GM21723 (cell line): Measurements from ENCODE around the gene HNRNPC.
"Not testable (repeated sequence)": the region's sequence is repeated elsewhere in the genome, so short reads cannot be mapped to it uniquely, and the experiment has no call there.

Experiments
- ATAC-seq: cut with Tn5 transposase; IDR thresholded peaks from one replicate; pipeline ENCODE4 v1.9.1; 2021; ENCODE audit warnings: mild to moderate bottlenecking, moderate library complexity; ENCODE audit not compliant: unreplicated experiment

The HNRNPC gene

GRCh38 chr14:21272661-21273060, 3.4 kb upstream of the HNRNPC start:
- not testable (repeated sequence) for ATAC-seq

- ATAC-seq = peak; percentile 0
Measured at GRCh38 chr14:21268617-21269251, 508 bp downstream of the HNRNPC start.

GRCh38 chr14:21267886-21268616, 1.2 kb downstream of the HNRNPC start:
- ATAC-seq = no peak

GRCh38 chr14:21267431-21267845, 1.8 kb downstream of the HNRNPC start:
- no peak for ATAC-seq

GRCh38 chr14:21264025-21264801, 5.0 kb downstream of the HNRNPC start:
- peak; percentile 76 for ATAC-seq

GRCh38 chr14:21263284-21264024, 5.8 kb downstream of the HNRNPC start:
- peak; percentile 3 for ATAC-seq

GRCh38 chr14:21262410-21262809, 6.8 kb downstream of the HNRNPC start:
- ATAC-seq = no peak

- ATAC-seq = no peak
Measured at GRCh38 chr14:21261824-21262223, 7.4 kb downstream of the HNRNPC start.

- ATAC-seq = no peak
Measured at GRCh38 chr14:21258889-21259787, 10.1 kb downstream of the HNRNPC start.

GRCh38 chr14:21258005-21258888, 11.0 kb downstream of the HNRNPC start:
- no peak for ATAC-seq

- no peak for ATAC-seq
Measured at GRCh38 chr14:21257394-21257909, 11.8 kb downstream of the HNRNPC start.

GRCh38 chr14:21256539-21257393, 12.5 kb downstream of the HNRNPC start:
- no peak for ATAC-seq

- not testable (repeated sequence) for ATAC-seq
Measured at GRCh38 chr14:21256102-21256447, 13.2 kb downstream of the HNRNPC start.

GRCh38 chr14:21255385-21256101, 13.7 kb downstream of the HNRNPC start:
- ATAC-seq = no peak

- ATAC-seq = no peak
Measured at GRCh38 chr14:21252149-21252548, 17.1 kb downstream of the HNRNPC start.

- ATAC-seq = no peak
Measured at GRCh38 chr14:21251215-21251614, 18.0 kb downstream of the HNRNPC start.

GRCh38 chr14:21248739-21249411, 20.4 kb downstream of the HNRNPC start:
- ATAC-seq = no peak
